Posterior vena cava (tissue), 2 donors: Measurements from ENCODE around the gene DYRK1A. TPM values are rescaled to one million over a fixed set of nuclear protein-coding genes. Genes with fewer than 3 reads are reported as not detected.

ENCODE experiments used
- DNase-seq: peaks from one replicate; pipeline ENCODE4 v3.0.0-alpha.2; 2020; ENCODE audit warnings: low spot score
- intact Hi-C, 2 donors: fragments of 100-400 bp; cut with DNase I; formaldehyde crosslinking; loops; one replicate each; pipeline versions ENCODE4 v1.14.1 to v1.14.2; 2022 to 2023
- total RNA-seq, 2 donors: library from RNA; stranded (reverse); fragmentation: NEBNext Ultra II Directional; extraction: Animal tissue kit (Norgen Biotek cat#: 25700); gene quantifications; one replicate each; pipeline ENCODE4 v1.2.1, GENCODE V29; 2021
- donor health status: DM: yes; HTN: yes; CAD: no.
- donor health status: DM: yes; HTN: yes; CAD: no.

The DYRK1A gene
- total RNA-seq, 2 donors from 2014 or later, result 58.1 to 68.2 TPM

DNA sequence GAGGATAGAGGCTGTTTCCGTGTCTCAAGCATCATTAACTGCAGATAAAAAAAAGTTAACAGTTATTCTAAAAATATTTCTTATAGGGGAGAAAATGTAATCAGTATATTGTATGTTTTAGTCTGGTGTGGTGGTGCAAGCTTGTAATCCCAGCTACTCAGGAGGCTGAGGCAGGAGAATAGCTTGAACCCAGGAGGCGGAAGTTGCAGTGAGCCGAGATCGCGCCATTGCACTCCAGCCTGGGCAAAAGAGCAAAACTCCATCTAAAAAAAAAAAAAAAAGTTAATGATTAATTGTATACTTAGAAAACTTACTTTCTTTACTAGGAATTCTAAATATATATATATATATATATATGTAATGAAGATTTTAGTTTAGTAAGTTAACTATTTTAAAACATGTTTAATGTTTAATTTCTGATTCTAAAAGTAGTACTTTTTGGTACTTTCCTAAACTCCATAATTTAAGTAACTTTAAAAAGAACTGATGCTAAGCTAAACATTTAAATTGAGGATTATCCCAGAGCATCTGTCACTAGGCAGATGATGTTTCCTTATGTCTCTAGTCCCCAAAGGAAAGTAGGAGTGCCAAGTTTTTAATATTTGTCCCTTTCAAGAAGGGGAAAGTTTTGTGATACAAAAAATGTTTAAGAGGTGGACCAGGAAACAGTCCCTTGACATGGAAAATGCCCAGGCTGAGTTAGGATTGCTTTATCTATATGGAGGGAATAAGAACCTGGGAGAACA lies 66.3 kb downstream of the DYRK1A start:
- intact Hi-C loops, result no loop called here
- DNase-seq, result no peak

DNA sequence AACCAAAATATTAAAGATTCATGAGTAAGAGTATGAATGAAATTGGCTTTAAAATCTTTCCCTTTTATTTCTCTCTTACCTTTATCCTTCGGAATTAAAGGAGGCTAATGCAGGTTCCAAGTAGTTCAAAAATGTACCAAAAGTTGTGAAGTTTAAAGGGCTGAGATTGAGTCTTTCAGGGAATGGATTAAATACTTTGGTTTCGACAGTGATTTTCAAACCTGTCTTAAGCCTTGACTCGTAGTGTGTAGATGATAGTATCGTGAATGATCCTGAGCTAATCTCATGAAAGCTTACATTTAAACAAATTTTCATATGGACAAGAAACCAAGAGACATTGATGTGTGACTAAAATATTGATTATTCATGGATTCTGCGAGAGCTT lies 66.9 kb downstream of the DYRK1A start:
- intact Hi-C loops, result no loop called here
- no peak for DNase-seq

DNA sequence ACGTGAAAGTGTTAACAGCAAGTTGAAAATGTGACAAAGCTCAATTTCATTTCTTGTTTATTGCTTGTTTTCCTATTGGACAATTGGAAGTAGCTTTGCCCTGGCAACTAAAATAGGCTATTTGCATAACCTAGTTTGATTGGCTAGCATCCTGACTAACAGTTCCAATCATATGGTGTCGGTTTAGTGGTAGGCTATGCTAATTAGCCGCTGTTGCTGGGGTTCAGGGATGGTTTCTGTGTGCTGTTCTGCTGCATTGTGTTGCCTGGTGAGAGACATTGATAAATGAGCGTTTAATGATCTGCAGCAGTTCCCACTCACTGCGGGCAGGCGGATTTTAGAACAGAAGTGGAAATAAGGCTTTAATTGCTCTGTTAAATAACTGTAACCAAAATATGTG lies 68.5 kb downstream of the DYRK1A start:
- intact Hi-C loops, result no loop called here
- no peak for DNase-seq

DNA sequence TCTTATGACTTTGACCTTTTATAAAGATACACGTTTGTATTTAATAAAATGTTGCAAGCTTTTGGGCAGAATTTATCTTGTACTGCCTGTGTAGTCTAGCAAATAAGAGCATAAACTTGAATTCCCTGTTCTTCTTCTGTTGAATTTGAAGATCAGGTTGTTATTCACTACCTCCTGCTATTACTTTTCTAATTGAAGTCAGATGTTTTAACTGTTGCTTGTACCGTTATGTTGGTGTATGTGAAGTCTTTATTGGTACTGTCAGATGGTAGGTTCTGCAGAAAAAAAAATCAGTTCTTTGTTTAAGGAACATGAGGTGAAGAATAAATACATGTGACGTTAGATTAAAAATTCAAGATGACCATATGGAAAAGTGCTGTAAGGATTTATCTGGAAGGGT lies 69.1 kb downstream of the DYRK1A start:
- intact Hi-C loops, result no loop called here
- no peak for DNase-seq

DNA sequence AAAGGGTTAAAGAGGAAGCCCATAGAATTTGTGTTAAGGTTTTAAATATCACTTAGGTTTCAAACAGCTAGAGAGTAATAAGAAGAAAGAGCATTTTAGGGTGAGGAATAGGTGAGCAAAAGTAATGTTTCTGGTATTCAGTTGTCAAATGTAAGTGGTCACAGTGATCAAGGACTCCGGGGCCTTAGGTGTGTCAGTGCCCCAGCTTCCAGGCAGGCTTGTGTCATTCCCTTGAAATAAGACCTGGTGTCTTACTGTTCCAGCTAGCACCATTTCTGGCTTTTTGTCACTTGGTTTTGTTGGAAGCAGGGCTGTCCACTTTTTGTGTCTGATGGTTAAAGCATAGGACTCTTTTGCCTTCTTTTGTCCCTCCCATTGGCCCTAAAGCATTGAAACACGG lies 69.6 kb downstream of the DYRK1A start:
- DNase-seq, result no peak
- intact Hi-C loops, result no loop called here

DNA sequence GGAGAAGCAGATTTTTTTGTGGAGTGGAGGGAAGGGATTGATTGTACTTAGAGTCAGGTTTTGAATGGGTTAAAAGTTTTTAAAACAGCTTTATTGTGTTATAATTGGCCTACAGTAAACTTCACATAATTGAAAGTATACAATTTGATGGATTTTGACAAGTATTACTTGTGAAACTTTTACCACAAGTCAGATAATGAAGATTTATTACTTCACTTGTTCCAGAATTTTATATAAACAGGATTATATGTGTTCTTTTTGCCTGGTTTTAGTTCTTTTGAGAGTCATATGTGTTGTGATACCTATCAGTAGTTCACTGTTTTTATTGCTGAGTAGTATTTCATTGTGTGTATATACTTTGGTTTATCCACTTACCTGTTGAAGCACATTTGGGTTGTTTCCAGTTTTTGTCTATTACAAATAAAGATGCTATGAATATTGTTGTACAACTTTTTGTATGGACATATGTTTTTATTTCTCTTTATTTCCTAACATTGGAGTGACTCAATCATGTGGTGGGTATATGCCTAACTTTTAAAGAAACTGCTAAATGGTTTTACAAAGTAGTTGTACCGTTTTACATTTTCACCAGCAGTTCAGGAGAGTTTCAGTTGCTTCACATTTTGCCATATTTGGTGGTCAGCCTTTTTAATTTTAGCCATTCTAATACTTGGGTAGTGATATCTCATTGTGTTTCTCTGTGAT lies 71.0 kb downstream of the DYRK1A start:
- intact Hi-C loops, result no loop called here
- no peak for DNase-seq

DNA sequence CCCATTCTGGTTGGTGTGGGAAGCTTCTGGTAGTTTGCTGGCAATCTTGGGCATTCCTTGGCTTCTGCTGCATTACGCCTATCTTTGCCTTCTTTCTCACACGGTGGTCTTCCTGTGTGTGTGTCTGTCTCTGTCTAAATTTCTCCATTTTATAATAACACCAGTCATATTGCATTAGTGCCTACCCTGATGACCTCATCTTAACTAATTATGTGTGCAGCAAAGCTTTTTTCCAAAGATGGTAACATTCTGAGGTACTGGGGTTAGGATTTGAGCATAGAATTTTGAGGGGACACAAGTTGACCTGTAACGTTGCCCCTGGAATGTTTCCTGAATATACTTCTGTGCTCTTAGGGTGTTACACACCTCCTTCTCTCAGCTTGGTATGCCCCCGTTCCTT lies 77.1 kb downstream of the DYRK1A start:
- intact Hi-C loops, result no loop called here
- DNase-seq, result no peak

DNA sequence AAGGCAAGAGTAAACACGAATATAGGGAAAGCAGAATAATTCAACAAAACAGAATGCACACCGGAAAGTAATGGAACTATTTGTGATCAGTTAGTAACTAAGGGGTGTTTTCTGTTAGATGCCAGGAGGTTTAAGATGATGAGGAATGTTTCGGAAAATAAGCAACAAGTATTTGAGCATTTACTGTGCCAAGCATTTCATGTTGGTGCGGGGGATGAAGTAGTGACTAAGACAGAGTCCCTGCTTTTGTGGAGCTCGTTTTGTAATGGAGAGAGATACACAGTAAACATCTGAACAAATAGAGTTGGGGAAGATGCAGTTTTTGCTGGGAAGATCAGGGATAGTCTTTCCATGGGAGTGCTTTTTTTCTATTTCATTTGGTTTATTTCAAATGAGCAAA lies 78.7 kb downstream of the DYRK1A start:
- DNase-seq, result no peak
- intact Hi-C loops, result no loop called here

DNA sequence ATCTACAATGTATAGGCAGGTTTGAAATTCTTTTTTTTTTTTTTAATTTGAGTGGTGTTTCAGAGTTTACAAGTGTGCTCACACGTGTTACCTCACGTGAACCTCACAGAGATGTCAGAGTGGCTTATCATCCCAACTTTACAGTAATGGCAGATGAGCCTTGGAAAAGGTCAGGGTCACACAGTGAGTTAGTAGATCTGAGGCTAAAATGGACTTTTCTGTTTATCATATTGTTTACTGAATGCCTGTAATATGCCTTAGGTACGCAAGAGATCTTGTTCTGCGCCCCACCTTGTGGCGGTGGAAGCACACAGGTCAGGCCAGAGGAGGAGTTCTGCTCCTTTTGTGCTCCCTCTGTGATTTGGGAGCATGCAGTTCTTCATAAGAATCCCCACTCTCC lies 80.0 kb downstream of the DYRK1A start:
- no peak for DNase-seq
- intact Hi-C loops, result no loop called here

DNA sequence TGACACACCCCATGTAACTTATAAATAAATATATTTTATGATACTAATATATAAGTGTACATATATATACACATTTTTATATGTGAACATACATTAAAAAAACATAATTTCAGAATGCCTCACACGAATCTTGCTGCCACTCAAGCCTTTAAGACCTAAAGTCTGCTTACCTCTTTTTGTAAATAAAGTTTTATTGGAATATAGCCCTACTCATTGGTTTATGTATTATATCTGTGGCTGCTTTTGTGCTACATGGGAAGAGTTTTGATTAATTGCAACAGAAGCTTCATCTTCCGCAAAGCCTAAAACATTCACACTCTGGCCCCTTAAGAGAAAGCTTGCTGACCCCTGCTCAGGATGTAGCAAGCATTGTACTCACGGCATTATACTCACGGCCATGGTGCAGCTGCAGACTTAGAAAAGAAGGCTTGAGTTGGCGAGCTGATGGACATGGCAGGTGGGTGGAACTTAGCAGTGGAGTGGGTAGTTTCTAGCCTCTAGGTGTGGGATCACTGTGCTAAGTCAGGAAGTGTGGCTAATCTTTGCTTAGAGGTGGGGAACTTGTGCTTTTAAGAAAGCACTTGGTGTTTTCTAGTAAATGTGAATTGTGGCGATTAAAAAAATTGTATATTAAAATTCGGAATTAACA lies 80.8 kb downstream of the DYRK1A start:
- intact Hi-C loops, result no loop called here
- DNase-seq, result no peak

DNA sequence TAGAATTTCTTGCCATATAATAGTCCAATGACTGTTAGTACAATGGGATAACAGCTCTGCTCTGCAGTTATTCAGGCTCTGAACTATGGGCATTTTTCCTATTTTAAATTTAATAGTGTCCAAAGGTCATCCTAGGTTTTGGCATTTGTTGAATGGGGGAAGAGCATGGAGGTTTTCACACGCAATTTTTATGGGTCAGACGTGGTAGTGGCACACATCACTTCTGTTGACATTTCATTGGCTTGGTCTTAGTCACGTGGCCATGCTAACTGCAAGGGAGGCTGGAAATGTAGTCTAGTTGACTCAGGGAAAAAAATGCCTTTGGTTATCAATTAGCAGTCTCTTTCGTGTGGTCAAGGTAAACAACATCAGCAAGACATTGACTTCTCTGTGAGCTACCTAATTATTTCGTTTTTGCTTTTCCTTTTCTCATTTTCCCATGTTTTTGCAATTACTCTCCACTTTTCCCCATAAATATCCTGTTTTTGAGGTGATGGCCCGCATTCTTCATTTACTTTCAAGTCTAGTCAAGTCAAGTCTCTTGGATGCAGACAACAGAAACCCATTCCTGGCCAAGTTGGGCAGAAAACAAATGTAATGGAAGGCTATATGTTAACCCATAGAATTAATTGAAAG lies 82.8 kb downstream of the DYRK1A start:
- intact Hi-C loops, result no loop called here

DNA sequence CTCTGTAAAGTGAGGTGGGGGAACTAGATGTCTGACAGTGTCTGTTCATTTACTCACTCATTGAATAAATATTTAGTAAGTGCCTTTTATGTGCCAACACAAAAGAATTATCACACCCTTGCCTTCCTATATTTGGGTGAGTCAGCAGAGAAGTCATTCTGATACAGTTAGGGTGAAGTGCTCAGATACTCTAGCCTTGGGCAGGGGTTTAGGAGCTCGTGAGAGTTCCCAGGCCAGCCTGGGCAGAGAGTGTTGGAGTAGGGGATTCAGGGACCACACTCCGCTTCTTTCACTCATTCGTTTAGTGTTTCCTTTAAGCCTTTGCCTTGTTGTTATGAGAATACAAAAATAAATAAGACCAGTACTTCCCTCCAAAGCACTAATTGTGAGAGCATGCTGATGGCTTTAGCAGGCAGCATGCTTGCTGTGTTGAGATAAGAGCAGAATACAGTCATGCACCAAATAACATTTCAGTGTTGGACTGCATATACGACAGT lies 83.9 kb downstream of the DYRK1A start:
- intact Hi-C loops, result loop anchor here in 1 of 2 donors (10.0 kb wide), 1 partner anchor 76 kb away; no protein-coding TSS in a partner anchor
- DNase-seq, result no peak

More for the DNA sequence above, 82.8 kb downstream of the DYRK1A start:
- no peak for DNase-seq

DNA sequence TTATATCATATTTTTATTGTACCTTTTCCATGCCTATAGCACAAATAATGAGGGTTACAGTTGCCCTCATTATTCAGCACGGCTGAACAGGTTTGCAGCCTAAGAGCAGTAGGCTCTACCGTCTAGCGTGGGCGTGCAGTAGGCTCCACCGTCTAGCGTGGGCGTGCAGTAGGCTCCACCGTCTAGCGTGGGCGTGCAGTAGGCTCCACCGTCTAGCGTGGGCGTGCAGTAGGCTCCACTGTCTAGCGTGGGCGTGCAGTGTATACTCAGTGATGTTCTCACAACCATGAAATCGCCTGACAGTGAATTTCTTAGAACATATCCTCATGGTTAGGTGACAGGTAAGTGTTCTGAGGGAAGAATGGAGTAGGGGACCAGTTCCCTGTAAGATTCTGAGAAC lies 84.9 kb downstream of the DYRK1A start:
- DNase-seq, result no peak
- intact Hi-C loops, result loop anchor here in 1 of 2 donors (10.0 kb wide), 1 partner anchor 77 kb away; no protein-coding TSS in a partner anchor

DNA sequence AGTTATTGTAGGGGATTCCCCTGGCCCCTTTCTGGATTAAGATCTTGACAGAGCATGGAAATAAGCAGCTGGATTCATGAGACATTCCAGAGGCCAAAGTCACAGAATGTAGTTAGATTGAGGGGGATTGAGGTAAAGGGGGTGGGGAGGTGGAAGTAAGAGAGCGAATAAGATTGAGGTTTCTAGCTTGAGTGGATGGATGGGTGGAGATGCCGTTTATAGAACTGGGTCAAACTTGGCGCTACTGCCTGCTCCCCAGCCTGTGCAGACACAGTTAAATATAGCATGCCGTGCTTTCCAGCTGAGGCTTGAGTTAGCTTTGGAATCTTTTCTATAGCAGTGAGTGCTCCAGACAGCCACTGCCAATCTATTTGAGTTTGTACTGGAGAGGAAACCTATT lies 85.7 kb downstream of the DYRK1A start:
- no peak for DNase-seq
- intact Hi-C loops, result loop anchor here in 1 of 2 donors (10.0 kb wide), 1 partner anchor 77 kb away; no protein-coding TSS in a partner anchor

DNA sequence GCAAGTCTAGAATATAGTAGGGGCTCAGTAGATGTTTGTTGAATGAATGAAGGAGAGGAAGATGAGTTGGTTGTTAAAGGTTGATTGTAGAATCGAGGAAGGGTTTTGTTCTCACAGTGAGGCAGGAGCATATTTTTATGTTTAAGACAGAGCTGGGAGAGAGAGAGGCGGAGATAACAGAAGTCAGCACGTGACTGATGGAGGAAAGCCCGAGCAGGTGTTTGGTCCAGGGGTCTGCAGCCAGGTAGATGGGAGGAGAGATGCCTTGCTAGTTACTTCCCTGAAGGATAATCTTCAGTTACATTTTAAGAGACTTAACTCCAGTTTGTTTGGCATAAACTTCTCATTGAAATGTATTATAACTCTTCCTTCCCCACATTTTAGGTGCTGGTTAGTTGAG lies 86.8 kb downstream of the DYRK1A start:
- intact Hi-C loops, result loop anchor here in 1 of 2 donors (10.0 kb wide), 1 partner anchor 79 kb away; no protein-coding TSS in a partner anchor
- DNase-seq, result no peak

DNA sequence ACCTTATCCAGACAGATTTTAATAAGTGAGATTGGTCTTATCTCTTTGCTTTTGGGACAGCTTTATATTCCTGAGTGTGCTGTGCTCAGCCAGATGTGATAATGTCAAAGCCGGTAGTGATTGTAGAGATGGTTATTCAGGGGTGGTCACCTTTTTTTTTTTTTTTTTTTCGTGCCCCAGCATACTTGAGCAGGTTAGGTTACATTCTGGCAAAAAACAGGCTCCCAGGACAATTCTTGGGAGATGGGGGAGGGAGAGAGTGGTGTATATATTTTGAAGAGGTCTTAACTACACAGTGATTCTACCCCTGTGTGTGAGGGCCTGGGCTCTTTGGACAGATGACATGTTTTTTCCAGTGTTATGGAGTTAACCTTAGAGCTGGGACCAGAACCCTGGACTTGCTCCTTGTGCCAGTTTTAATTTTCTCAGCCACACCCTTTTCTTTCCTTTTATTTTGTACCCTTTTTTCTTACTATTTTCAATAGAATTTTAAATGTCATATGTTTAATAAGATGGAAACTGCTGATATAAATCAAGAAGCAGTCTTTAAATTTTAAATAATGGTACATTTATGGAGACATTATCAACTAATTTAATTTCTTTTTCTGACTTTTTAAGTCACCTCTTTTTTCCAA lies 88.4 kb downstream of the DYRK1A start:
- intact Hi-C loops, result loop anchor here in 1 of 2 donors (10.0 kb wide), 1 partner anchor 80 kb away; no protein-coding TSS in a partner anchor
- DNase-seq, result no peak

DNA sequence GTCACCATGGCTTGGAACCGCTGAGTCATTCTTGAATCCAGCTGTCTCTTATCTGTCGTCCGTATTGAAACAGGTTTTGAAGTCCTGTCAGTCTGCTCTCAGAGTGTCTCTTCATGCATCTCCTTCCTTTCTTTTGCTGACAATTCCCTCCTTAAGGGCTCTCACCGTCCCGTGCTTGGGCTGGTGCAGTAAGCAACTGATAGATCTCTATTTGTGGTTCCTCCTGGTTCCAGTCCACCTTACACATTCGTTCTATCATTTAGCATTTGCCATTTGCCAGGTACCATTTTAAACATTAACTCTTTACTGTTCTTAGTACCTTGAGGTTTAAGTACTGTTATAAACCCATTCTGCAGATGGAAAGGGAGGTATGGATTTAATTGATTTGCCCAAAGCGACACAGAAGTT lies 88.9 kb downstream of the DYRK1A start:
- intact Hi-C loops, result loop anchor here in 1 of 2 donors (10.0 kb wide), 1 partner anchor 81 kb away; no protein-coding TSS in a partner anchor
- DNase-seq, result no peak

DNA sequence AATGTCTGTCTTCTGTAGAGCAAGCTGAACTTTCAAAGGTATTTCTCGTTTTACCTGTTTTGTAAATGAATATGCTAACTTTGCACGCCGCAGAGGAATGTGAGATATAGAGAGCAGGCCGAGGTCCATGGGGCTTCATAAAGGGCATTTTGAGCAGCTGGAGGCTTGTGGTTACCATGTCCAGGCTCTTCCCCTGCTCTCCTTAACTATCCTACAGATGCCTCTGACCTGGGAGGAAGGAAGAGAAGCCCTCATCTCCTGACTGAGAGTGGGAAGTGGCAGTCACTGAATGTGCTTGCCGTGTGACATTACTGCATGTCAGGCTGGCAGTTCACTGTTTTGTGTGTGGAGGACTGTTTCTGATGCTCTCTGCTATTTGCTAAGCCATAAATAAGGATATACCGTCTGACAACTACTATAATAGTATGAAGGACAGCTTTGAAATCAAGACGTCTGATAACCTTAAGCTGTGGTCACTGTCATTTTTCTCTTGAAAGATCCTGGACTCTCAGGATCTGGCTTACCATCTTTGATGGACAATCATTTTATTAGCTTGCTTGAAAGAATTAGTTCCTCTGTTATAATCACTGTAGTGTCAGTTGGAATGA lies 92.2 kb downstream of the DYRK1A start:
- intact Hi-C loops, result loop anchor here in 1 of 2 donors (10.0 kb wide), 1 partner anchor 84 kb away; no protein-coding TSS in a partner anchor
- no peak for DNase-seq
